Measurements from ENCODE around the gene CRMP1. TPM values are rescaled to one million over a fixed set of nuclear protein-coding genes. Genes with fewer than 3 reads are reported as not detected.

The CRMP1 gene
- 7.2 TPM for polyA plus RNA-seq (2012; ENCODE audit: insufficient read length, low read depth)

DNA sequence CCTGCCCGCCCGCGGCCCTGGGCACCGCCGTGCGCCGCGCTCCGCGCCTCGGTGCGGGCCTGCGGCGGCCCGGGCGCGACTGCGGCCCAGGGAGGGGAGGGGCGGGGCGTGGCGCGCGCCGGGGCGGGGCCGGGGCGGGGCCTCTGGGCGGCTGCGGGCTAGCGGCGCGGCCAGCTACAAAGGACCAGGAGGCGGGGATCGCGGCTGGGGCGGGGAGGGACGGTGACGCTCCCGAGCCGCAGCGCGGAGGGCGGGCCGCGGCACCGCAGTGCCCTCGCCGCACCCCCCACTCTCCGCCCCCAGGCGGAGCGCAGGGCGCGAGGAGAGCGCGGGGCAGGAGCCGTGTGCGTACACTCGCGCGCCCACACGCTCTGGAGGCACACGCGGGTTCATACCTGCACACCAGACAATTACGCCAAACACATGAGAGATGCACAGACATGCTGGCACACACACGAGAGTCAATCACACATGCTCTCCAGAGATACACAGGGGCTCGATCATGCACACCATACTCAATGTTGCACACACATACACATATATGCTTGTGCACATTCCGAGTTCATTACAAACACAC lies at the start of gene CRMP1:
TSS of gene CRMP1 (minus strand) at position 83 of the 577 bp plus-strand sequence. CDS start 117 bp downstream, outside the sequence.
- TF ChIP-seq, protein P1, sequence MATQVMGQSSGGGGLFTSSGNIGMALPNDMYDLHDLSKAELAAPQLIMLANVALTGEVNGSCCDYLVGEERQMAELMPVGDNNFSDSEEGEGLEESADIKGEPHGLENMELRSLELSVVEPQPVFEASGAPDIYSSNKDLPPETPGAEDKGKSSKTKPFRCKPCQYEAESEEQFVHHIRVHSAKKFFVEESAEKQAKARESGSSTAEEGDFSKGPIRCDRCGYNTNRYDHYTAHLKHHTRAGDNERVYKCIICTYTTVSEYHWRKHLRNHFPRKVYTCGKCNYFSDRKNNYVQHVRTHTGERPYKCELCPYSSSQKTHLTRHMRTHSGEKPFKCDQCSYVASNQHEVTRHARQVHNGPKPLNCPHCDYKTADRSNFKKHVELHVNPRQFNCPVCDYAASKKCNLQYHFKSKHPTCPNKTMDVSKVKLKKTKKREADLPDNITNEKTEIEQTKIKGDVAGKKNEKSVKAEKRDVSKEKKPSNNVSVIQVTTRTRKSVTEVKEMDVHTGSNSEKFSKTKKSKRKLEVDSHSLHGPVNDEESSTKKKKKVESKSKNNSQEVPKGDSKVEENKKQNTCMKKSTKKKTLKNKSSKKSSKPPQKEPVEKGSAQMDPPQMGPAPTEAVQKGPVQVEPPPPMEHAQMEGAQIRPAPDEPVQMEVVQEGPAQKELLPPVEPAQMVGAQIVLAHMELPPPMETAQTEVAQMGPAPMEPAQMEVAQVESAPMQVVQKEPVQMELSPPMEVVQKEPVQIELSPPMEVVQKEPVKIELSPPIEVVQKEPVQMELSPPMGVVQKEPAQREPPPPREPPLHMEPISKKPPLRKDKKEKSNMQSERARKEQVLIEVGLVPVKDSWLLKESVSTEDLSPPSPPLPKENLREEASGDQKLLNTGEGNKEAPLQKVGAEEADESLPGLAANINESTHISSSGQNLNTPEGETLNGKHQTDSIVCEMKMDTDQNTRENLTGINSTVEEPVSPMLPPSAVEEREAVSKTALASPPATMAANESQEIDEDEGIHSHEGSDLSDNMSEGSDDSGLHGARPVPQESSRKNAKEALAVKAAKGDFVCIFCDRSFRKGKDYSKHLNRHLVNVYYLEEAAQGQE (IDR thresholded peaks at IDR 0.05; ENCODE audit: insufficient read depth in 1 of 2, low read depth in 2 of 2, low read length in 2 of 2): no peak
- no peak for TF ChIP-seq SIN3A (IDR thresholded peaks at IDR 0.05; ENCODE audit: borderline replicate concordance, insufficient read depth, low read length)

DNA sequence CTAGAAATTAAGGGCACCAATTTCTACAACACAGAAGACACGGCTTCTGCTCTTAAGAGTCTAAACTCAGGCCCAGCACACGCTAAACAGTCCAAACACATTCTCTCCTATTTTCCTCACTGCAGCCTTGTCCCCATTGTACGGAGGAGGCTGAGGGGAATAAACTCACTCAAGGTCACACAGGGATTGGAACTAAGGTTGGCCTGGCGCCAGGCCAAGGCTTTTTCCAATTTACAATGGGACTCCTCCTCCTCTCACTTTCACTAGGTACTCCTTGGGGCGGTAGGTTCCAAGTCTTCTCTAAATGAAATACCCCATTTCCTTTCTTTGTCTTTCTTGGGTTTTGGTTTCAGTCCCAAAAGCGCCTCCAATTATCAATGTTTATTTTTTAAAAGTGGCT lies 48.7 kb upstream of the CRMP1 start:
- TF ChIP-seq, protein P1 (IDR thresholded peaks at IDR 0.05; ENCODE audit: insufficient read depth in 1 of 2, low read depth in 2 of 2, low read length in 2 of 2): no peak
- no peak for TF ChIP-seq TAF1 (IDR thresholded peaks at IDR 0.05; ENCODE audit: borderline replicate concordance, insufficient read depth, low read length)
- no peak for TF ChIP-seq SIN3A (IDR thresholded peaks at IDR 0.05; ENCODE audit: borderline replicate concordance, insufficient read depth, low read length)

DNA sequence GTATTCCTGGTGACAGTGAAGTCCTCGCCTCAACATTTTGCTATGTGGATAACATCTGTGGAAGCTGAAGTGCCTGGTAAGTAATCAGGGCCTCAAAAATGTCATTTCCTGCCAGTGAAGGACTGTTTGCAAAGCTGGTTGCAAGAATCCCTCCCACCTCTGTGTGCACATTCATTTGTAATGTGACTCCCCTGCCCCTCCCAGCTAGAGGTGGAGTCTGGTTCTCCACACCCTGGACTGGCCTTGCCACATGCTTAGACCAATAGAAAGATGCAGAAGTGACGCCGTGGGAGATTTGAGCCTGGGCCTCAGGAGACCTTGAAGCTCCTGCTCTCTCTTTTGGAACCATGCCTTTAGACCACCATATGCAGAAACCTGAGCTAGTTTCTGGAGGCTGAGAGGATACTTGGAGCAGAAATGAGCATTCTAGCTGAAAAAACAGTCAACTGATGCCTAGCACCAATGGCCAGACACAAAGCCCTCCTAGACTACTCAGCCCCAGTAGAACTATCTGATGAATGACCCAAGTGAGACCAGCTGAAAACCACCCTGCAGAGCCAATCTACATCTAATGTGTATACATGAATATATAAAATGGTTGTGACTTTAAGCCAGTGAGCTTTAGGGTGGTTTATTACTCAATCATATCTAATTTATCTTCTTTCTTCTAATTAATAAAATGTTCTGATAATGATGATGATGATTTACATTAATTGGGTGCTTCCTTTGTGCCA lies 47.8 kb upstream of the CRMP1 start:
- TF ChIP-seq FOXP2 (optimal IDR thresholded peaks at IDR 0.05; ENCODE audit: borderline replicate concordance, extremely low read depth, extremely low read length, insufficient read depth) (no peak), TAF1 (IDR thresholded peaks at IDR 0.05; ENCODE audit: borderline replicate concordance, insufficient read depth, low read length) (no peak), POLR2AphosphoS5 (IDR thresholded peaks at IDR 0.05; ENCODE audit: low read depth, low read length) (no peak), SIN3A (IDR thresholded peaks at IDR 0.05; ENCODE audit: borderline replicate concordance, insufficient read depth, low read length) (no peak)
- TF ChIP-seq, protein P1 (IDR thresholded peaks at IDR 0.05; ENCODE audit: insufficient read depth in 1 of 2, low read depth in 2 of 2, low read length in 2 of 2): no peak

DNA sequence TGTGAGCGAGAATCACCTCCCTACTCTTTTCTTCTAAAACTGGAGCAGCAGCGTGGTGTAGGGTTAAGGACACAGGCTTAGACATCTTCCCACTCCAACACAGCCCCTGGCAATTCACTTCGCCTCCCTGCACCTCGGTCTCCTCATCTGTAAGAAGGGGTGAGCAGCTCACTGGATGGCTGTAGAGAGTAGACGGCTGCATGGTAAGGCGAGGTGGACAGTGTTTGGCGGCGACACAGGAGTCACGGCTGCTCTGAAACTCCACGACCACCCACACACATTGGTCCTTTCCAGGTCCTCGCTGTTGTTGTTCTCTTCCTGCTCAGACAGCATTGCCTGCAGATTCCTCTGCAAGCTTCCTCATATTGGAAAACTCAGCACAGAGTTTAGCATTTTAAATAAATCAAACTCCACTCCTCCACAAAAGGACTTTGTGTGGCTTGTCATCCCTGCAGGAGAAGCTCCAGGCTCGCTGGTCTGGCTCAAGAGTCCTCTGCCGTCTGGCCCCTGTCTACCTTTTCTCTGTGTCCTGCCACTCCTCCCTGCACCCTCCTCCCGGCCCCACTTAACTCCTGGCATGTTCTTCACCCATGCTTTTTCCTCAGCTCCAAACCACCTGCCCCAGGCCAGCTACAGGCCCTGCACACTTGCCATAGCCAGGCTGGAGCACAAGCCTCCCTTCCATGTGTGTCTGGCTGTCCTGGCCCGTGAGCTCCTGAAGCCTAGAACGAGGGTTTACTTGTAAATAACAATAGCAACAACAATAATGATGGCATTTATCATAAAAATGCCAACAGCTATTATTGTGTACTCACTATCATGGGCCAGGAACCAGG lies 41.3 kb upstream of the CRMP1 start:
- no peak for TF ChIP-seq FOXP2 (optimal IDR thresholded peaks at IDR 0.05; ENCODE audit: borderline replicate concordance, extremely low read depth, extremely low read length, insufficient read depth)
- TF ChIP-seq, protein P1 (IDR thresholded peaks at IDR 0.05; ENCODE audit: insufficient read depth in 1 of 2, low read depth in 2 of 2, low read length in 2 of 2): no peak
- no peak for TF ChIP-seq TAF1 (IDR thresholded peaks at IDR 0.05; ENCODE audit: borderline replicate concordance, insufficient read depth, low read length)
- no peak for TF ChIP-seq POLR2AphosphoS5 (IDR thresholded peaks at IDR 0.05; ENCODE audit: low read depth, low read length)
- no peak for TF ChIP-seq SIN3A (IDR thresholded peaks at IDR 0.05; ENCODE audit: borderline replicate concordance, insufficient read depth, low read length)
